GM23248 (cell line): ENCODE data around the gene LAPTM5.

Experiments used
- EZH2 ChIP-seq: fragments of 200-600 bp; sonication (generic); IDR thresholded peaks from 2 replicates; pipeline ENCODE4 v1.6.1; 2018; ENCODE audit warnings: antibody characterized with exemption, mild to moderate bottlenecking; ENCODE audit not compliant: insufficient read depth, poor library complexity, severe bottlenecking
- EZH2phosphoT487 ChIP-seq: fragments of 200-600 bp; sonication (generic); IDR thresholded peaks from 2 replicates; pipeline ENCODE4 v1.6.1; 2018; ENCODE audit warnings: antibody characterized with exemption, moderate library complexity, mild to moderate bottlenecking, low read depth; ENCODE audit not compliant: insufficient read depth

DNA sequence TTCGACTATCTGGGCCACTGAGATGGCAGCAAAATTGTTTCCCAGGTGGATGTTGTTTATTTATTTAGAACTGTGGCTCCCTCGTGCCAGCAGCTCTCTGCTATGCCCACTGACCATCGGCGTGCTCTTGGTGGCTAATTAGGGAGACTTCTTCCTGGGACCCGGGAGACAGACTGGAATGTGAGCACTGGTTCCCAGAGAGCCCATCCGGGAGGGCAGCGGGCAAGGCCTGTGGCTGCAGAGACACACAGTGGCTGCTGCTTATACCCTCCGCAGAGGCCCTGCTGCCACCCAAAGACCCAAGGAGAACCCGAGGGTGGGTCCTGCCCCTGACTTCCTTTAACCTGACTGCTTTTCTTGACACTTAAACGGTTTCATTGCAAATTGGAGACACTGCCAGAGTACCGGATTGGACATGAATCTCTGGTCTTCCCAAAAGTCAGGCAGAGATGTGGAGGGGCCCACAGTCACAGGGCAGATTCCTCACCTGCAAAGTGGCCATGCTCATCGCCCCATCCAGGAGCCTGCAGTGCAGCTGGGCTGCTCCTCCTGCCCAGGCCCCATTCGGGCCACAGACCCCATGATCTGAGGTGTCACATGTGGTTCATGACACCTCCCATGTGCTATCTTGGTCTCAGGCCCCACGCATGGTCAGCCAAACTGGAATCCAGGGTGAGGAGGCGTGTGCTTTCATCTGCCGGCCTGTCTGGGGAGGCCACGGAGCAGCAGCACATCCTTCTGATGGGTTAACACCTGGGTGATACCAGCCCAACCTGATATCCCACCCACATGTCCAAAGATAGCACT is 28.5 kb downstream of the LAPTM5 start:
- TF ChIP-seq EZH2 (no peak), EZH2phosphoT487 (no peak)
